Endothelial cell (in vitro differentiated cells): ENCODE measurements around the gene ERG. TPM values are rescaled to one million over a fixed set of nuclear protein-coding genes. Genes with fewer than 3 reads are reported as not detected.

ENCODE experiments used
- DNase-seq: peaks from one replicate; pipeline ENCODE4 v3.0.0; 2021; ENCODE audit warnings: low spot score
- H3K27ac Mint-ChIP-seq: one replicate; pipeline ENCODE4 v1.8.0; 2021; ENCODE audit warnings: mixed read lengths, inconsistent platforms; ENCODE audit not compliant: unreplicated experiment
- H3K27me3 Mint-ChIP-seq: one replicate; pipeline ENCODE4 v1.8.0; 2021; ENCODE audit warnings: mild to moderate bottlenecking, moderate library complexity, mixed read lengths, inconsistent platforms; ENCODE audit not compliant: unreplicated experiment
- H3K36me3 Mint-ChIP-seq: one replicate; pipeline ENCODE4 v1.8.0; 2021; ENCODE audit warnings: mild to moderate bottlenecking, low read depth, mixed read lengths, inconsistent platforms; ENCODE audit not compliant: unreplicated experiment
- H3K4me1 Mint-ChIP-seq: one replicate; pipeline ENCODE4 v1.8.0; 2021; ENCODE audit warnings: mild to moderate bottlenecking, mixed read lengths, inconsistent platforms; ENCODE audit not compliant: unreplicated experiment
- H3K4me3 Mint-ChIP-seq: one replicate; pipeline ENCODE4 v1.8.0; 2021; ENCODE audit warnings: mild to moderate bottlenecking, mixed read lengths, inconsistent platforms; ENCODE audit not compliant: unreplicated experiment
- H3K9me3 Mint-ChIP-seq: one replicate; pipeline ENCODE4 v1.8.0; 2021; ENCODE audit warnings: mixed read lengths, inconsistent platforms; ENCODE audit not compliant: unreplicated experiment
- total RNA-seq: library from RNA; stranded (reverse); fragmentation: NEBNext Ultra II Directional; extraction: Animal tissue kit (Norgen Biotek cat#: 25700); gene quantifications from one replicate; pipeline ENCODE4 v1.2.1, GENCODE V29; 2021; ENCODE audit not compliant: unreplicated experiment
- TF ChIP-seq, protein P1 (sequence below): fragments of 200-600 bp; sonication (generic); IDR thresholded peaks from one replicate; pipeline ENCODE4 v1.5.0; 2021; ENCODE audit warnings: antibody characterized with exemption; ENCODE audit not compliant: unreplicated experiment

ERG gene
- total RNA-seq, 1 donor from 2014 or later, result 133 TPM

DNA sequence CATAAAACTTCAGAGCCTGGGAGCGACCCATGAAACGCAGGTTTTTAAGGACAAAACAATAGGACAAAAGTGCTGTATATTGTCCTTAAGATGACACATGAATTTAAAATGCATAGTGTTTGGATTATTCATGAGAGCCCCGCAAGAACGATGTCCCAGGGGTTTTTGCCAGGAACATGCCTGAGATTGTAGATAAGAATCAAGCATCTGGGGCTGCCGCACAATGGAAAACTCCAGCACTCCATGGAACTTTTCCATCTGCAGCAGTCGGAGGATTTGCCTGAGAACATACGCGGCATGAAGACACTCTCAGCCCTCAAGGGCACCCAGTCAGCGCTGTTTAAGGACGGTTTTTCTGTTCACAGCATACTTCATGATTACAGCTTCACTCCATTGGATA is 5.3 kb upstream of the ERG start:
- Mint-ChIP-seq H3K9me3 (no peaks in the 10 kb centered on the region), H3K36me3 (no peaks in the 10 kb centered on the region), H3K4me1 (peaks cover 66% of the 10 kb centered on the region), H3K27ac (peak overlapping the region; percentile 54), H3K4me3 (no peak overlapping the region), H3K27me3 (peaks cover 3% of the 10 kb centered on the region)
- DNase-seq, result peak; percentile 34
- TF ChIP-seq, protein P1, sequence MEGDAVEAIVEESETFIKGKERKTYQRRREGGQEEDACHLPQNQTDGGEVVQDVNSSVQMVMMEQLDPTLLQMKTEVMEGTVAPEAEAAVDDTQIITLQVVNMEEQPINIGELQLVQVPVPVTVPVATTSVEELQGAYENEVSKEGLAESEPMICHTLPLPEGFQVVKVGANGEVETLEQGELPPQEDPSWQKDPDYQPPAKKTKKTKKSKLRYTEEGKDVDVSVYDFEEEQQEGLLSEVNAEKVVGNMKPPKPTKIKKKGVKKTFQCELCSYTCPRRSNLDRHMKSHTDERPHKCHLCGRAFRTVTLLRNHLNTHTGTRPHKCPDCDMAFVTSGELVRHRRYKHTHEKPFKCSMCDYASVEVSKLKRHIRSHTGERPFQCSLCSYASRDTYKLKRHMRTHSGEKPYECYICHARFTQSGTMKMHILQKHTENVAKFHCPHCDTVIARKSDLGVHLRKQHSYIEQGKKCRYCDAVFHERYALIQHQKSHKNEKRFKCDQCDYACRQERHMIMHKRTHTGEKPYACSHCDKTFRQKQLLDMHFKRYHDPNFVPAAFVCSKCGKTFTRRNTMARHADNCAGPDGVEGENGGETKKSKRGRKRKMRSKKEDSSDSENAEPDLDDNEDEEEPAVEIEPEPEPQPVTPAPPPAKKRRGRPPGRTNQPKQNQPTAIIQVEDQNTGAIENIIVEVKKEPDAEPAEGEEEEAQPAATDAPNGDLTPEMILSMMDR, result no peak

DNA sequence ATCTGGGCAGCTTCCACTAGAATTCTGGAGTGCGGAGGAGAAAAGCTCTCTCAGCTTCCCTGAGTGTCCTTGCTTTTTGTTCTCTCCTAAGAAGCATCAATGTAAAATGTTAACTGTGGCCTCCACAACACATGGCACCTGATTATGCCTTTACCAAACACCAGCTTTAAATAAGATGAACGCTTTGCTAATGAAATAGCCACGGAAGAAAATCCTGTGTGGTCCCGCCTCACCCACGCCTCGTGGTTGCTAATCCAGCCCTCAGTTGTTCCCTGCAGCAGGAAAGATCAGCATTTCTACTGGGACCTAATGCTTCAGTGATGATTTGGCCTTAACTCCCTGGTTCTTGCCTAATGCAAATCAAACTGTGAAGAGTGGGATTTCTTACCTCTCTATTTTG is 1.8 kb upstream of the ERG start:
- no peak overlapping the region for H3K4me3 Mint-ChIP-seq
- H3K9me3 Mint-ChIP-seq, result no peaks in the 10 kb centered on the region
- H3K36me3 Mint-ChIP-seq, result peaks cover 25% of the 10 kb centered on the region
- DNase-seq, result no peak
- peak overlapping the region; percentile 100 for H3K27ac Mint-ChIP-seq
- H3K27me3 Mint-ChIP-seq, result peaks cover 12% of the 10 kb centered on the region
- TF ChIP-seq, protein P1, result no peak
- peaks cover 66% of the 10 kb centered on the region for H3K4me1 Mint-ChIP-seq

DNA sequence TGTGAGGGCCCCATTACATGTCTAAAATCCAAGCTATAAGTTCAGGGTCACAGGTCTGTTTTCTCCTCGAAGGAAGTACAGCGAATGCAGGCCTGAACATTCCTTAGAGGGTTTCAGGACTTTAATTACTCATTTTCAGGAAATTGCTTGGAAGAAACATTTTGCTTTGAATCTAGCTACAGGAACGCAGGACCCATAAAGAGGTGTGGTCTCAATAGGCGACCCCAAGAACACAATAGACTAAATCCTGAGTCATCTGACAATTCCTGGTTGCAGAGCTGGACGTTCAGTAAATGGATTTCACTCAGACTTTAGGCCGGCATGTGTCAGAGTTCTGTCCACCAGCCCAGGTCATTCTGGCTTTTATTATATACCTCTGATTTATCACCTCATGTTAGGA is 1.0 kb upstream of the ERG start:
- Mint-ChIP-seq H3K9me3 (no peaks in the 10 kb centered on the region), H3K36me3 (peaks cover 32% of the 10 kb centered on the region), H3K4me3 (peak overlapping the region; percentile 71), H3K27me3 (peaks cover 12% of the 10 kb centered on the region), H3K27ac (peak overlapping the region; percentile 100), H3K4me1 (peaks cover 69% of the 10 kb centered on the region)
- no peak for DNase-seq
- TF ChIP-seq, protein P1, result no peak

DNA sequence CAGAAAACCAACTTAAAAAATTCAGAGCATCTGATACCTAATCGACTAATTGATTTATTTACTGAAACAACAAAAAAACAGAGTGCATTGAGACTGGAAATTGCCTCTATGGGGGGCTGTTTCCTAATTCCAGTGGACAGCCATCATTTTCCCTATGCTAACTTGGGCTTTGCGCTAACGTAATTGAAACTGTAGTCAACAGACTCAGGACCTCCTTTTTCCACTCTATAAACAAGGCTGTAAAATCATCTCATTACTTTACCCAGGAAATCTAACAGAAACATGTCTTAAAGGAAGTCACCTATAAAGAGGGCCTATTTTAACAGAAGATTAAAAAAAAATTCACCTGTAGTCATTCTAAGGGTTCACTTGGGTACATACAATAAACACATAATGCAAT is 2.1 kb downstream of the ERG start:
- Mint-ChIP-seq H3K27ac (peak overlapping the region; percentile 100), H3K36me3 (peaks cover 59% of the 10 kb centered on the region), H3K4me3 (peak overlapping the region; percentile 99), H3K4me1 (peaks cover 79% of the 10 kb centered on the region), H3K27me3 (peaks cover 12% of the 10 kb centered on the region), H3K9me3 (no peaks in the 10 kb centered on the region)
- DNase-seq, result no peak
- TF ChIP-seq, protein P1, result no peak

DNA sequence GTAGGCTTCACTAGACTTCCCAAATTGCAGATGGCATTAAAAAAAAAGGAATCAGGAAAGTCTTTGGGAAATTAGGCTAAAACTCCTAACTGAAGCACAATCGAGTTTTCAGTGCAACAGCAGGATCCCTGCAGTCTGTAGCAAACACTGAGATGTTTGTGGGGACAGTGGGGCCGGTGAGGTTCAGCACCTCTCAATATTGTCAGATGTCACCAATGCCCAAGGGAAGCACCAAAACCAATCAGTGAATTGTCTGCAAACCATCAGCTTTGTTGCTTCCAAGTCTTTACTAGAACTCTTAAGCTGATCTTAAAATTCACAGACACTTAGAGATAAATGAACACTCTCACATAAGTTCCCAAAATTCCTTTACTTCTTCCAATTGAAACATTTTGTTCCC is 2.6 kb downstream of the ERG start:
- H3K27ac Mint-ChIP-seq, result peak overlapping the region; percentile 100
- H3K9me3 Mint-ChIP-seq, result no peaks in the 10 kb centered on the region
- peaks cover 65% of the 10 kb centered on the region for H3K36me3 Mint-ChIP-seq
- no peak for DNase-seq
- H3K27me3 Mint-ChIP-seq, result peaks cover 12% of the 10 kb centered on the region
- peaks cover 83% of the 10 kb centered on the region for H3K4me1 Mint-ChIP-seq
- H3K4me3 Mint-ChIP-seq, result peak overlapping the region; percentile 99
- TF ChIP-seq, protein P1, result no peak
